GM12874 (cell line): ENCODE data around the gene CTU1.

Experiments
- TF ChIP-seq, protein P1 (sequence below): IDR thresholded peaks from 2 replicates; pipeline ENCODE4 v1.5.1; 2011; ENCODE audit warnings: low read depth, mild to moderate bottlenecking, control low read depth, low read length, moderate library complexity; ENCODE audit not compliant: insufficient read depth

CTU1 gene

DNA sequence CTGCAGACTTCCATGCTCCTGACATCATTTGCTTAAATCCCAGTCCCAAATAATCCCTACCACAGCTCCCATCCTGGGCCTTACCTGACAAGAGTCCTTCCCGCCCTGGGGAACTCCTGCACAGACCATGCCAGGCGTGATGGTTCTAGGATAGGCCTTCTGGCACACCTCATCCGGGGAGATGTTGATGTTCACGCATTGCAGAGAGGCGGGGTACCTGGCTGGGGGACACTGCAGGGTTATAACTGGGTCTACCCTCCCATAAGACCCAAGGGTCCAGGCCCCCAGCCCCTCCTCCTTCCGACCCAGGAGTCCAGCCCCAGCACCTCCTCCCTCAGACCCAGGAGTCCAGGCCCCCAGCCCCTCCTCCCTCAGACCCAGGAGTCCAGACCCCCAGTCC lies 29.5 kb downstream of the CTU1 start:
- TF ChIP-seq, protein P1, sequence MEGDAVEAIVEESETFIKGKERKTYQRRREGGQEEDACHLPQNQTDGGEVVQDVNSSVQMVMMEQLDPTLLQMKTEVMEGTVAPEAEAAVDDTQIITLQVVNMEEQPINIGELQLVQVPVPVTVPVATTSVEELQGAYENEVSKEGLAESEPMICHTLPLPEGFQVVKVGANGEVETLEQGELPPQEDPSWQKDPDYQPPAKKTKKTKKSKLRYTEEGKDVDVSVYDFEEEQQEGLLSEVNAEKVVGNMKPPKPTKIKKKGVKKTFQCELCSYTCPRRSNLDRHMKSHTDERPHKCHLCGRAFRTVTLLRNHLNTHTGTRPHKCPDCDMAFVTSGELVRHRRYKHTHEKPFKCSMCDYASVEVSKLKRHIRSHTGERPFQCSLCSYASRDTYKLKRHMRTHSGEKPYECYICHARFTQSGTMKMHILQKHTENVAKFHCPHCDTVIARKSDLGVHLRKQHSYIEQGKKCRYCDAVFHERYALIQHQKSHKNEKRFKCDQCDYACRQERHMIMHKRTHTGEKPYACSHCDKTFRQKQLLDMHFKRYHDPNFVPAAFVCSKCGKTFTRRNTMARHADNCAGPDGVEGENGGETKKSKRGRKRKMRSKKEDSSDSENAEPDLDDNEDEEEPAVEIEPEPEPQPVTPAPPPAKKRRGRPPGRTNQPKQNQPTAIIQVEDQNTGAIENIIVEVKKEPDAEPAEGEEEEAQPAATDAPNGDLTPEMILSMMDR = no peak

DNA sequence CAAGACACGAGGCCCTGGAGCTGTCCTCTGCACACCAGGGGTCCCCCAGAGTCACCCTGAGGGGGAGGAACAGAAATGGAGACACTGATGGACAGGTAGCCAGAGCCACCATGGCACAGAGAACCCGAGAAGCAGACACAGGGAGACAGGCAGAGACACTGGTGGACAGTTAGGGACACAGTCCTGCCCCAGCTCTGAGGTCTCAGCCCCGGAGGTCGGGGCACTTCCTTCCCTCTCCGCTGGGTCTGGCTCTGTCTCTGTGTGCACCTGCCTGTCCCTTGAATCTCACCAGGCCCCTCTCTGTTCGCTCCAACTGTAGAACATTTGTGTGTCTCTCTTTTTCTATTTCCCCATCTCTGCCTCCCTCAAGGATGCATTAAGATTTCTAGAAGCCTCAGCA lies 30.1 kb downstream of the CTU1 start:
- TF ChIP-seq, protein P1 = no peak

- TF ChIP-seq, protein P1 = no peak
Measured at GRCh38 chr19:51076631-51077213, 31.5 kb downstream of the CTU1 start.

- TF ChIP-seq, protein P1 = no peak
Measured at GRCh38 chr19:51075998-51076397, 32.2 kb downstream of the CTU1 start.

- TF ChIP-seq, protein P1 = no peak
Measured at GRCh38 chr19:51071095-51071405, 37.2 kb downstream of the CTU1 start.

DNA sequence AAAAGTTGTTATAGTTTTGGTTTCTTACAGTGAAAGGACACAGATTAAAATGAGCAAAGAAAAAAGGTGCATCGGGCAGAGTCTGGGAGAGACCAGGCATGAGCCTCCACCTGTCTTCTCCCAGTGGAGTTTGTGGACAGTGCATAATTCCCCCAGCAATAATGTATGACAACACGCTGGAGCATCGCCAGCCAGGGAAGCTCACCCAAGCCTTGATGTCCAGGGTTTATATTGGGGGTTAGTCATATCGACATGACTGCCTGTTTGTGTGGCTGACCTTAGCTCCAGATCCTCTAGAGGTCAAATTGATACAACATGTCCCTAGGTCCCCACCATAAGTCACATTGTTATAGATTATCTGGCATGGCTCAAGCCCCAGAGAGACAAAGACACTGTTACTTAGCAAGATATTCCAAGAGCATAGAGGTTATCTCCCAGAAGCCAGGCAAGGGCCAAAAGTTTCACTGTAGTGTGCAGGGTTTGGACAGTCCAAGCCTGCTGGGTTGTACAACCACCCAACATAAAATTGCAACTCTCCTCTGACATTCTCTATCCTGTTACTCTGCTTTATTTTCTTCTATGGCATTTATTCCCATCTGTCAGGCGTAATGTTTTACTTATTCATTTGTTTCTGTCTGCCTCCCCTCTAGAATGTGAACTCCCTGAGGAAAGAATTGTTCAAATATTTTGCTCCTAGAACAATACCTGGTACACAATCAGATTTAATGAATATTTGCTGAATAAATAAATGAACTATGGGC lies 37.7 kb downstream of the CTU1 start:
- TF ChIP-seq, protein P1 = no peak

DNA sequence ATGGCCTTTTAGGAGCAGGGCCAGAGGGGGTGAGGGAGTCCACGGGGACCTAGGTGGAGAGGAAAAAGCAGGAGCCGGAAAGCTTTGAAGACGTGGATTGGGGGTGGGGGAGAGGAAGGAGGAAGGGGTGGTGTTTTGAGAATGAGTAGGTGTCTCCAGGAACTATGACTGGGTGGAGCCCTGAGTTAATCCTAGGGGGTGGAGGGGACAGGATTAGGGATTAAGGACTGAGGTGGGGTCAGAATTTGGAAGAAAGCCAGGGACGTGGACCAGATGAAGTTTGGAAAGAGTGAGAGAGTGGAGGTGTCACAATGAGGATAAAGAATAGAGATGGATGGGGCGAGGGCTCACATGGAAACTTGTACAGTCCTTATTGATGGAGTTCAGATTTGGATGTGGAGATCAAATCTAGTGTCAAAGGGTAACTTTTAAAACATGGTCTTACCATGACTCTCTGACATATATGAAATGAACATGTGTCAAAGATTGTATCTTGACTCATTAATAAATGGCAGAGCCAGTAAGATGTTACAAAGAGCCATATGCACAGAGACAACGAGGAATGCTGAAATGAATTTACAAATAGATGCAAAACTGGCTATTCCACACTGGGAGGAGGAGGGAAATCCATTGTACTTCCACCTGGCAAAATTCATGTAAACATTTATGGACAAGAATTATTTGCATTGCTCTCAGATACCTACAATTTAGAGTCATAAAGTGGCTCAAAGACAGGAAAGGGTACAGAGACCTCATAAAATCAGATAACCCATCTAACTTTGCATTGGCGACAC lies 41.6 kb downstream of the CTU1 start:
- TF ChIP-seq, protein P1 = no peak
